Esophagus squamous epithelium (tissue), 5 donors: ENCODE measurements around the gene YPEL2. TPM values are rescaled to one million over a fixed set of nuclear protein-coding genes. Genes with fewer than 3 reads are reported as not detected.

ENCODE experiments used
- DNase-seq: peaks from one replicate; lab custom pipeline; 2025; lab: John Stamatoyannopoulos, UW
- H3K27ac ChIP-seq, 4 donors: fragments of 200-600 bp; sonication (generic); one replicate each; pipeline ENCODE4 v1.5.1; 2016 to 2019; ENCODE audit warnings: mild to moderate bottlenecking in 1 of 4
- H3K27me3 ChIP-seq, 4 donors: fragments of 200-600 bp; sonication (generic); 1 replicate in 3 of 4; 2 replicates in 1 of 4; pipeline versions ENCODE4 v1.5.1 to v1.6.0; 2017 to 2021; ENCODE audit warnings: antibody characterized with exemption in 1 of 4
- H3K36me3 ChIP-seq, 3 donors: fragments of 200-600 bp; sonication (generic); one replicate each; pipeline ENCODE4 v1.5.1; 2016 to 2019
- H3K4me1 ChIP-seq, 3 donors: fragments of 200-600 bp; sonication (generic); one replicate each; pipeline ENCODE4 v1.5.1; 2017 to 2019
- H3K4me3 ChIP-seq, 4 donors: fragments of 200-600 bp; sonication (generic); 1 replicate in 3 of 4; 2 replicates in 1 of 4; pipeline ENCODE4 v1.5.1; 2016 to 2019; ENCODE audit warnings: mild to moderate bottlenecking in 2 of 4, moderate library complexity in 1 of 4
- H3K9me3 ChIP-seq, 3 donors: fragments of 200-600 bp; sonication (generic); one replicate each; pipeline ENCODE4 v1.5.1; 2016 to 2019
- CTCF ChIP-seq, 6 experiments: fragments of 450-650 bp in 4 of 6; fragments of 200-600 bp in 2 of 6; sonication (generic) in 2 of 6; IDR thresholded peaks; one replicate each; pipeline ENCODE4 v1.5.1; 2016 to 2019; ENCODE audit warnings: antibody characterized with exemption in 6 of 6, mild to moderate bottlenecking in 4 of 6, moderate library complexity in 4 of 6
- POLR2A ChIP-seq, 4 donors: fragments of 450-650 bp; IDR thresholded peaks; one replicate each; pipeline ENCODE4 v1.6.1; 2017; ENCODE audit warnings: antibody characterized with exemption in 4 of 4, mild to moderate bottlenecking in 4 of 4, moderate library complexity in 3 of 4
- WGBS, 2 donors: methylation state at CpG; one replicate each; pipeline ENCODE4 v1.1.5; 2018; 5-methylcytosine and 5-hydroxymethylcytosine counted together
- intact Hi-C: fragments of 100-400 bp; cut with DNase I; formaldehyde crosslinking; loops from one replicate; pipeline ENCODE4 v1.15.0; 2022
- total RNA-seq, 4 donors: library from RNA; depleted of rRNA; stranded (reverse); fragments of >200 nt; gene quantifications; one replicate each; pipeline ENCODE4 v1.1.0, GENCODE V29; 2016
- donor health status: DM: yes; HTN: yes; CAD: no.

YPEL2 gene
- total RNA-seq, 4 donors from 2014 or later = 5.5 to 18.3 (median 11.2) TPM

DNA sequence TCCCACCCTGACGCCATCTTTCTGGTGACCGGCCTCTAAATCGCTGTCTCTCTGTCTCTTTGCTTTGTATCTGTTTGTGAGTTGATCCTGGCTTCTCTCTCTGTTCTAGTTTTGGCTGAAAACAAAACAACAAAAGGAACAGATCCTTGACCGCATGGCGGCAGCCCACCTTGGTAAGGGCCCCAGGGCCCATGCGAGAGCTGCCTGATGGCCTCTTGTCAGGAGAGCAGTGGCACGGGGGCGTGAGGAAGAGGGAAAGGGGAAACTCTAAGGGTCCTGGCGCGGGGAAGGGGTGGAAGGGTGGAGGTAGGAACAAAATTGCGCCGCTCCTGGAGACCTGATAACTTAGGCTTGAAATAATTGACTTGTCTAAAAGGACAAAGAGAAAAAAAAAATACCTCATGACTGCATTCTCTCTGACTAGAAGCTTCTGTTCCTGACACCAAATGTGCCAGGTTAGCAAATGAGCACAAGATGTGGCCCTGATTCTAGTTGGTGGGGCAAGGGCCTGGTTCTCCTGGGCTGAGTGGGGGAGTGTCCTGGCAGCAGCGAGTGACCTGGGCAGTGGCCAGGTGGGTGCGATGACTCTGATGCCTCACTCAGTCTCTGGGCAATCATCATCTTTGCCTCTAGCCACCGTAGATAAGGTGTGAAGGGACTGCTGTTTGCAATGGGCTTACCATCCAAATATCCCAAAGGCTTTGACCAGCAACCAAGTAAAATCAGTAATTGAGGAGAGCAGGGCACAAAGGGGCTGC, 66.0 kb downstream of the YPEL2 start:
- no peak overlapping the region for H3K4me3 ChIP-seq
- TF ChIP-seq CTCF (IDR thresholded peaks at IDR 0.05) (no peak), POLR2A (IDR thresholded peaks at IDR 0.05) (no peak)
- peaks cover 0 to 79% (median 14%) of the 10 kb centered on the region in 3 donors for H3K36me3 ChIP-seq
- no peaks in the 10 kb centered on the region for H3K9me3 ChIP-seq
- no peak overlapping the region for H3K27ac ChIP-seq
- WGBS, 2 donors = 96 to 98% methylated on average over 10 to 14 of the region's 15 CpGs
- intact Hi-C loops = no loop called here
- no peaks in the 10 kb centered on the region for H3K27me3 ChIP-seq
- H3K4me1 ChIP-seq = peaks cover 0 to 11% (median 0%) of the 10 kb centered on the region in 3 donors
- no peak for DNase-seq

- Histone ChIP-seq H3K36me3 (peaks cover 0 to 88% (median 13%) of the 10 kb centered on the region in 3 donors), H3K4me3 (no peak overlapping the region), H3K4me1 (peaks cover 0 to 11% (median 0%) of the 10 kb centered on the region in 3 donors), H3K9me3 (no peaks in the 10 kb centered on the region), H3K27me3 (no peaks in the 10 kb centered on the region), H3K27ac (peak overlapping the region in 2 of 4 donors; percentile 9 to 38)
- no peak for TF ChIP-seq POLR2A (IDR thresholded peaks at IDR 0.05)
- no peak for TF ChIP-seq CTCF (IDR thresholded peaks at IDR 0.05)
- no peak for DNase-seq
- 61 to 69% methylated on average over 5 to 7 of the region's 7 CpGs for WGBS, 2 donors
- intact Hi-C loops = no loop called here
These were observed 68.5 kb downstream of the YPEL2 start for GRCh38 chr17:59399914-59400313.

GRCh38 chr17:59400858-59401257, 69.4 kb downstream of the YPEL2 start:
- H3K4me3 ChIP-seq = peak overlapping the region in 1 of 4 donors; percentile 13
- DNase-seq = no peak
- peak overlapping the region in 3 of 4 donors; percentile 15 to 51 (median 25) for H3K27ac ChIP-seq
- intact Hi-C loops = no loop called here
- H3K27me3 ChIP-seq = no peaks in the 10 kb centered on the region
- H3K9me3 ChIP-seq = no peaks in the 10 kb centered on the region
- TF ChIP-seq POLR2A (IDR thresholded peaks at IDR 0.05) = no peak
- no peak for TF ChIP-seq CTCF (IDR thresholded peaks at IDR 0.05)
- peaks cover 0 to 11% (median 0%) of the 10 kb centered on the region in 3 donors for H3K4me1 ChIP-seq
- peaks cover 0 to 80% (median 4%) of the 10 kb centered on the region in 3 donors for H3K36me3 ChIP-seq
- WGBS, 2 donors = 78 to 82% methylated on average over 5 of the region's 5 CpGs

DNA sequence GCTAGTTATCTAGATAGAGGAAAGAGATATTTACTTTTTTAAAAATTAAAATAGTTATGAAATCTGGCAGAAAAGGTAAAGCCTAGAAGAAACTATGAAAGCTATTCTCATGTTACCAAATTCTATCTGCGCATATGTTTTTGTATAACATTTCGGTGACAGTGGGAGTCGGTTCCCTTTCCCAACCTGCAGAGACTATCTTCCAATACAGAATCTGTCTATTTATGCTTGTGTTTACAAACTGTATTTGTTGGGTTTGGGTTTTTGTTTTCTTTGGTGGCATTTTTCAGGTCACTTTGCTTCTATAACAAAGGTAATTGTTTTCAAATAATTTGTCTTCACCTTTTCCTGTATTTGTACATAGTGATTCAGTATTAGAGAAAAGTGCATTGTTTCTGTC, 69.8 kb downstream of the YPEL2 start:
- Histone ChIP-seq H3K9me3 (no peaks in the 10 kb centered on the region), H3K36me3 (peaks cover 0 to 76% (median 4%) of the 10 kb centered on the region in 3 donors), H3K27ac (peak overlapping the region in 2 of 4 donors; percentile 15 to 51), H3K4me3 (no peak overlapping the region), H3K4me1 (peaks cover 0 to 15% (median 2%) of the 10 kb centered on the region in 3 donors), H3K27me3 (no peaks in the 10 kb centered on the region)
- intact Hi-C loops = no loop called here
- DNase-seq = no peak
- 86 to 96% methylated on average over 3 of the region's 3 CpGs for WGBS, 2 donors
- no peak for TF ChIP-seq POLR2A (IDR thresholded peaks at IDR 0.05)
- TF ChIP-seq CTCF (IDR thresholded peaks at IDR 0.05) = no peak

DNA sequence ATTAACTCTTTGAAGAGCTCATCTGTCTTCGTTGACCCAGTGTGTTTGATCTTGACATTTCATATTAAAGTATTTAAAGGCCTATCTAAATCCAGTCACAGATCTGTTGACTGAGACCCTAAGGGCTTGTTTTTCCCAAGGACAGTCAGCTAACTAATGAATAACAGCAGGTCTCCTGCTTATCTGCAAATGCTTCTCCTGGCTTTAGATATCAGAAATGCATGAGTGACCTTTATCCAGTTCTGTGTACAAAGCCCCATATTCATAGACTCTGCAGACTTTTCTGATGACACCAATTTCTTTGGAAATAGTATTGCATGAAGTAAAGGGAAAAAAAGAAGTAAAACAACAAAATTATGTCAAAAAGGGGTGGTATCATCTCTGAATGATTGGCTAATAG, 70.3 kb downstream of the YPEL2 start:
- Histone ChIP-seq H3K27ac (no peak overlapping the region), H3K36me3 (peaks cover 0 to 71% (median 4%) of the 10 kb centered on the region in 3 donors), H3K4me3 (no peak overlapping the region), H3K4me1 (peaks cover 0 to 19% (median 3%) of the 10 kb centered on the region in 3 donors), H3K9me3 (no peaks in the 10 kb centered on the region), H3K27me3 (no peaks in the 10 kb centered on the region)
- no peak for TF ChIP-seq CTCF (IDR thresholded peaks at IDR 0.05)
- 38 to 47% methylated on average over 1 of the region's 1 CpG for WGBS, 2 donors
- DNase-seq = no peak
- intact Hi-C loops = no loop called here
